ENCODE results near the gene AFAP1L2. TPM values are rescaled to one million over a fixed set of nuclear protein-coding genes. Genes with fewer than 3 reads are reported as not detected.

The AFAP1L2 gene
- total RNA-seq, 2 experiments from 2014 or later: 0.36 to 0.50 TPM

DNA sequence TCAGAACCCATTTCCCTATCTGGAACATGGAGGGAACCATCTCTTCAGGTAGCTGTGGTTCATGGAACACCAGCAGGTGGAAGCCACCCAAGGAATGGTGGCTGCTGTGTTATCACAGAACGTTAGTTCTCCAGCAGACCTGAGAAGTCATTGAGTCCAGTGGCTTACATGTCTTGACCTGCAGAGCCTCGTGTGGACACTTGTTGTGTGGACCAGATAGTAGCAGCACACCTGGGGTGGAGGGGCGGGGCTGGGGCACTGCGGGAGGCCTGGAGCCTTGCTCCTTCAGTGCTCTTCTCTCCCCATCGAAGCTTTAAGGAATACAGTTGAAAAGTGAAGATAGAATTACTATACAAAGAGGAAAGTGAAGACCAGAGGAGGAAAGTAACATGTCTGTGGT, 122.8 kb downstream of the AFAP1L2 start:
- no peak for DNase-seq
- Histone ChIP-seq H3K4me1 (ENCODE audit: insufficient read depth, low read length) (no peaks in the 10 kb centered on the region), H3K36me3 (ENCODE audit: insufficient read depth, low read length) (no peaks in the 10 kb centered on the region), H3K4me3 (ENCODE audit: low read length) (no peak overlapping the region), H3K27me3 (ENCODE audit: control insufficient read depth in 1 of 2, insufficient read depth in 2 of 2, low read length in 2 of 2) (no peaks in the 10 kb centered on the region), H3K9me3 (ENCODE audit: control insufficient read depth in 1 of 2, insufficient read depth in 1 of 2, low read length in 2 of 2) (no peaks in the 10 kb centered on the region), H3K27ac (ENCODE audit: low read depth in 1 of 2, low read length in 2 of 2) (no peak overlapping the region)
- no peaks in the 10 kb centered on the region for H3K36me3 Mint-ChIP-seq (ENCODE audit: low read depth)
- TF ChIP-seq, protein P1, sequence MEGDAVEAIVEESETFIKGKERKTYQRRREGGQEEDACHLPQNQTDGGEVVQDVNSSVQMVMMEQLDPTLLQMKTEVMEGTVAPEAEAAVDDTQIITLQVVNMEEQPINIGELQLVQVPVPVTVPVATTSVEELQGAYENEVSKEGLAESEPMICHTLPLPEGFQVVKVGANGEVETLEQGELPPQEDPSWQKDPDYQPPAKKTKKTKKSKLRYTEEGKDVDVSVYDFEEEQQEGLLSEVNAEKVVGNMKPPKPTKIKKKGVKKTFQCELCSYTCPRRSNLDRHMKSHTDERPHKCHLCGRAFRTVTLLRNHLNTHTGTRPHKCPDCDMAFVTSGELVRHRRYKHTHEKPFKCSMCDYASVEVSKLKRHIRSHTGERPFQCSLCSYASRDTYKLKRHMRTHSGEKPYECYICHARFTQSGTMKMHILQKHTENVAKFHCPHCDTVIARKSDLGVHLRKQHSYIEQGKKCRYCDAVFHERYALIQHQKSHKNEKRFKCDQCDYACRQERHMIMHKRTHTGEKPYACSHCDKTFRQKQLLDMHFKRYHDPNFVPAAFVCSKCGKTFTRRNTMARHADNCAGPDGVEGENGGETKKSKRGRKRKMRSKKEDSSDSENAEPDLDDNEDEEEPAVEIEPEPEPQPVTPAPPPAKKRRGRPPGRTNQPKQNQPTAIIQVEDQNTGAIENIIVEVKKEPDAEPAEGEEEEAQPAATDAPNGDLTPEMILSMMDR (IDR thresholded peaks at IDR 0.05): no peak
- H3K4me3 Mint-ChIP-seq: no peak overlapping the region
- ATAC-seq (ENCODE audit: poor library complexity): no peak
- H3K27me3 Mint-ChIP-seq: no peaks in the 10 kb centered on the region
- H3K9me3 Mint-ChIP-seq: no peaks in the 10 kb centered on the region
- H3K4me1 Mint-ChIP-seq (ENCODE audit: low read depth): no peaks in the 10 kb centered on the region
- no peak overlapping the region for H3K27ac Mint-ChIP-seq
- CTCF ChIA-PET: no interaction called here
- intact Hi-C loops (cut with DNase I, micrococcal nuclease): no loop called here
- POLR2A ChIA-PET: no interaction called here

GRCh38 chr10:114281006-114281405, 123.3 kb downstream of the AFAP1L2 start:
- no peak for DNase-seq
- Mint-ChIP-seq H3K36me3 (ENCODE audit: low read depth) (no peaks in the 10 kb centered on the region), H3K27me3 (no peaks in the 10 kb centered on the region), H3K27ac (no peak overlapping the region), H3K4me3 (no peak overlapping the region), H3K9me3 (no peaks in the 10 kb centered on the region), H3K4me1 (ENCODE audit: low read depth) (no peaks in the 10 kb centered on the region)
- no peak for ATAC-seq (ENCODE audit: poor library complexity)
- Histone ChIP-seq H3K36me3 (ENCODE audit: insufficient read depth, low read length) (no peaks in the 10 kb centered on the region), H3K27me3 (ENCODE audit: control insufficient read depth in 1 of 2, insufficient read depth in 2 of 2, low read length in 2 of 2) (no peaks in the 10 kb centered on the region), H3K4me1 (ENCODE audit: insufficient read depth, low read length) (no peaks in the 10 kb centered on the region), H3K27ac (ENCODE audit: low read depth in 1 of 2, low read length in 2 of 2) (no peak overlapping the region), H3K4me3 (ENCODE audit: low read length) (no peak overlapping the region), H3K9me3 (ENCODE audit: control insufficient read depth in 1 of 2, insufficient read depth in 1 of 2, low read length in 2 of 2) (no peaks in the 10 kb centered on the region)
- intact Hi-C loops (cut with DNase I, micrococcal nuclease): no loop called here
- ChIA-PET CTCF (no interaction called here), POLR2A (no interaction called here)
- TF ChIP-seq, protein P1 (IDR thresholded peaks at IDR 0.05): no peak

GRCh38 chr10:114279901-114280644, 124.2 kb downstream of the AFAP1L2 start:
- ATAC-seq (ENCODE audit: poor library complexity): no peak
- intact Hi-C loops (cut with DNase I, micrococcal nuclease): no loop called here
- CTCF ChIA-PET: no interaction called here
- no peaks in the 10 kb centered on the region for H3K27me3 ChIP-seq (ENCODE audit: control insufficient read depth in 1 of 2, insufficient read depth in 2 of 2, low read length in 2 of 2)
- POLR2A ChIA-PET: no interaction called here
- H3K4me3 ChIP-seq (ENCODE audit: low read length): no peak overlapping the region
- no peak overlapping the region for H3K27ac Mint-ChIP-seq
- no peaks in the 10 kb centered on the region for H3K36me3 ChIP-seq (ENCODE audit: insufficient read depth, low read length)
- no peaks in the 10 kb centered on the region for H3K4me1 ChIP-seq (ENCODE audit: insufficient read depth, low read length)
- no peak overlapping the region for H3K4me3 Mint-ChIP-seq
- no peak for DNase-seq
- TF ChIP-seq, protein P1 (IDR thresholded peaks at IDR 0.05): no peak
- no peaks in the 10 kb centered on the region for H3K36me3 Mint-ChIP-seq (ENCODE audit: low read depth)
- H3K27me3 Mint-ChIP-seq: no peaks in the 10 kb centered on the region
- no peak overlapping the region for H3K27ac ChIP-seq (ENCODE audit: low read depth in 1 of 2, low read length in 2 of 2)
- no peaks in the 10 kb centered on the region for H3K9me3 Mint-ChIP-seq
- H3K9me3 ChIP-seq (ENCODE audit: control insufficient read depth in 1 of 2, insufficient read depth in 1 of 2, low read length in 2 of 2): no peaks in the 10 kb centered on the region
- H3K4me1 Mint-ChIP-seq (ENCODE audit: low read depth): no peaks in the 10 kb centered on the region
